HG03442 (cell line): ENCODE measurements around the gene COMMD1.
A peak's percentile ranks its signal among the peaks of the same experiment; 100 is the strongest.
"Not testable (repeated sequence)": the region's sequence is repeated elsewhere in the genome, so short reads cannot be mapped to it uniquely, and the experiment has no call there.

Experiments used
- ATAC-seq: cut with Tn5 transposase; IDR thresholded peaks from one replicate; pipeline ENCODE4 v1.9.1; 2021; ENCODE audit warnings: mild to moderate bottlenecking, moderate library complexity; ENCODE audit not compliant: unreplicated experiment

The COMMD1 gene

GRCh38 chr2:61905372-61906185 is at the start of gene COMMD1:
Gene COMMD1, plus strand, starts transcription at chr2:61905674. Its CDS starts 5 bp downstream, at chr2:61905679.
- ATAC-seq: peak; percentile 98

DNA sequence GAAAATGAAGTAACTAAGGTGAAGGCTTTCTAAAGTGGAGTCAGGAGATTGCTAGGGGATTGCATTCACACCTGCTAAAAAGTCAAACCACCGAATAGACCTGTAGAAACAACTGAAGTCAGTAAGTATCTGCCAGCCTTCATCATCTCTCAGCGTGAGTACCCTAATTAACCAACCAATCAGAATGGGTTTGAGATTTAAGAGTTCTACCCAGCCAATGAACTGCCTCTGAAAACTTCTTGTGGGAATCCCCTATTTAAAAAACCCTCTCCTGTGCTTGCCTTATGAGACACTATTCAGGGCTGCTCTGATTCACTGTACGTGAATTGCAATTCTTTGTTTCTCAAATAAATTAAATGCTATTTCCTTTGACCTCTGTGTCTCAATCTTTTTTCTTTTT is 48.2 kb upstream of the COMMD1 start:
- no peak for ATAC-seq

DNA sequence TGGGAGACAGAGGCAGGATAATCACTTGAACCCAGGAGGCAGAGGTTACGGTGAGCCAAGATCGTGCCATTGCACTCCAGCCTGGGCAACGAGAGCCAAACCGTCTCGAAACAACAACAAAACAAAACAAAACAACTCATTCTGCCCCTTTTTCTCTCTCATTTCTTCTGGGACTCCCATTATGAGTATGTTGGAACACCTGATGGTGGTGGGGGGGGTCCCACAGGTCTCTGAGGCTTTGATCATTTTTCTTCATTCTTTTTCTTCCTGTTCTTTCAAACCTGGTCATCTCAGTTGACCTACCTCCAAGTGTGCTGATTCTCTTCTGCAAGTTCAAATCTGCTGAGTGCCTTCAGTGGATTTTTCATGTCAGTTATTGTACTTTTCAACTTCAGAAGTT is 43.4 kb upstream of the COMMD1 start:
- ATAC-seq: no peak

DNA sequence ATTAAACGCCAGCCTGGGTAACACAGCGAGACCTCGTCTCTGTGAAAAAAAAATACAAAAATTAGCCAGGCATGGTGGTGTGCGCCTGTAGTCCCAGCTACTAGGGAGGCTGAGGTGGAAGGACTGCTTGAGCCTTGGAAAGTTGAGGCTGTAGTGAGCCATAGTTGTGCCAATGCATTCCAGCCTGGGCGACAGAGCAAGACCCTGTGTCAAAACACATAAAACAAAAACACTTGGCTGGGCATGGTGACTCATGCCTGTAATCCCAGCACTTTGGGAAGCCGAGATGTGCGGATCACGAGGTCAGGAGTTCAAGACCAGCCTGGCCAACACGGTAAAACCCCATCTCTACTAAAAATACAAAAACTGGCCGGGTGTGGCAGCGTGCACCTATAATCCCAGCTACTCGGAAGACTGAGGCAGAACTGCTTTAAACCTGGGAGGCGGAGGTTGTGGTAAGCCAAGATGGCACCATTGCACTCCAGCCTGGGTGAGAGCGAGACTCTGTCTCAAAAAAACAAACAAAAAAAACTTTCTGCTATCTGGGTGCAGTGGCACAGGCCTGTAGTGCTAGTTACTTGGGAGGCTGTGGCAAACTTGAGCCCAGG is 38.9 kb upstream of the COMMD1 start:
- not testable (repeated sequence) for ATAC-seq

DNA sequence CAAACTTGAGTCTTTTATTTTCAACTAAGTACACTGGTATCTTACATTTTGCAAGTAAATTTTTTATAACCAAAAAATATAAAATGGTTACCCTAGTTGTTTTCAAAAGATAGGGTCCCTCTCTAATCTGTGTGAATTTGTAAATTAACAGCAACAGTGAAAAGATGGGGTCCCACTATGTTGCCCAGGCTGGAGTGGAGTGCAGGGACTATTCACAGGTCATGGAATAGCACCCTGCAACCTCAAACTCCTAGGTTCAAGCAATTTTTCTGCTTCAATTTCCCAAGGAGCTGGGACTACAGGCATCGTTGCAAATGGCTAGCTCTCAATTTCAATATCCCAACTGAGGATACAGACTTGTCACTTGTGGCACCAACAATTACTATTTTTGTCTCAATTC is 29.1 kb upstream of the COMMD1 start:
- no peak for ATAC-seq

- ATAC-seq: no peak
These were observed 27.8 kb upstream of the COMMD1 start for GRCh38 chr2:61877571-61878245.

DNA sequence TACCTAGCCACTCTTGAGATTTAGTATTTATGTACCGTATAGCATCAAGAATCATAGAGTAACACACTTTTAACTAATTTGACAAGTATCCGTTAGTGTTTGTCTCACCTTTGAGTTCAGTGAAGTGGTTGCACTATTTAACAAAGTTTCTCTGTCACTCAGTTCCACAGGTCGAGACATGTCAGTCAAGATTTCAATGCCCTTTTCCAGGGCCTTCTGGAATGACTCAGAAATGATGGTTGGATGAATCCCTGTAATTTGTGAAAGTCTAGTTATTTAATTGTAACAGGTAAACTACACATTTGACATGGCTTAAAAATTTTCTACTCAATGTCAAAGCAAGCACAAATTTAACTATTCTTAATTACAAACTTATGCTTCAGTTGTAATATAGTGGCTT is 26.7 kb upstream of the COMMD1 start:
- no peak for ATAC-seq

DNA sequence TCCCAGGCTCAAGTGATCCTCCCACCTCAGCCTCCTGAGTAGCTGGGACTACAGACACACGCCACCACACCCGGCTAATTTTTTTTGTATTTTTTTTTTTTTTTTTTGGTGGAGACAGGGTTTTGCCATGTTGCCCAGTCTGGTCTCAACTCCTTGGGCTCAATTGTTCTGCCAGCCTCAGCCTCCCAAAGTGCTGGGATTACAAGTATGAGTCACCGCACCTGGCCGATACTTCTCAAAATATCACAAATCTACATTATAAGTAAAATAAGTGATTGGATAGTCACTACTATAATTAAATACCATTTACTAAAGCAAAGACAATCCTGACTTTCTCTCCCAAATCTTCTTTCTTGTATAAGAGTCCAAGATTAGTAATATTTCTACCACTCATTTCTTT is 26.1 kb upstream of the COMMD1 start:
- not testable (repeated sequence) for ATAC-seq

DNA sequence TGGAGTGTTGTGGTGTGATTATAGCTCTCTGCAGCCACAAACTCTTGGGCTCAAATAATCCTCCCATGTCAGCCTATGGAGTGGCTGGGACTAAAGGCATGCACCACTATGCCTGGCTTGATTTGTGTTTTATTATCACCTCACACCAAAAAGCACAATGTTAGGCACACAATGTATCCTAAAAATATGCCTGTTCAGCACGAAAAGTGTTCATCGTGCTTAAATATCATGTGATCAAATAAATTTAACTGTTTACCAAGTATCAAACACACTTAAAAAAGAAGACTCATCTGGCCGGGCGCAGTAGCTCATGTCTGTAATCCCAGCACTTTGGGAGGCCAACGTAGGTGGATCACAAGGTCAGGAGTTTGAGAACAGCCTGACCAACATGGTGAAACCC is 22.6 kb upstream of the COMMD1 start:
- no peak for ATAC-seq

- ATAC-seq: no peak
These were observed 19.4 kb upstream of the COMMD1 start for GRCh38 chr2:61885896-61886603.

DNA sequence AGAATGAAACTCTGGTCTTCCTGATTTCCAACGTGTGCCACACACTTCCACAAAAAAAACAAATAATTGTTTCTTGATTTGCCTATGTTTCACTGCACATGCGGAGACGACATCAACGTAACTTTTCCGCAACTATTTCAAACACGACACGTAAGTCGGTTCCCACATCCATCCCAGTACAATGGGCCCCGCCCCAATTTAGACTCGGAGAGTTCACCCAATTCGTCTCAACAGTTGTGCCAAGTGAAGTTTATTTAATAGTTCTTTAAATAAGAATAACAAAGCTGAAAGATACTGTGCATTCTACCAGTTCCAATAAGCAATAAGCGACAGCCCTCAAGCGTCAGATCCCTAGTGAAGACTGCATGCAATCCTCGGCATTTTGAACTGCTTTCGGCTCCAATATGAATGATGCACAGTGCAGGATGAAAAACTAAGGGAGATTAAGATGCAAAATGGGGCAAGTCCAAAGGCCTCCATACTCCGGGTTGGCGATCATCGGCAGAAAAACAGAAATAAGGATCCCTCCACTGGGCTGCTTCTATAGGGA is 17.7 kb upstream of the COMMD1 start:
- ATAC-seq: no peak

GRCh38 chr2:61888267-61889055 is 17.0 kb upstream of the COMMD1 start, which contains the start of gene CCT4:
Gene CCT4, minus strand, starts transcription at chr2:61888656. Its CDS starts 149 bp downstream, at chr2:61888507.
- ATAC-seq: peak; percentile 77

DNA sequence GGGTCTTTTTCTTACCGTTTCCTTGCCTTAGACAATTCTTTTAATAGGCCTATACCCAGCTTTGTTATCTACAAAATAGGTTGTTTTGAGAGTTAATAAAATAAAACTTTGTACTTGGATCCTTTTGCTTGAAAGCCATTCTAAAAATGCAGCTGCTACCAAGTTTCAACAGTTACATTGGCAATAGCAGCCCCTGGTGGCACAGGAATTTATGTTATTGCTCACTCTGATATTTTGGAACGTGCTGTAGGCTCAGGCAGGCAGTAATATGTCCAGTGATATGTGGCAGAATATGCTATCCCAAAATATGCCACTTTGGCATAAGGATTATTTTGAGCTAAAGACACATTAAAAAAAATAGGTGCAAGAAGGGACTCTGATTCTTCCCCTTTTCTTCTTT is 6.7 kb upstream of the COMMD1 start:
- ATAC-seq: no peak

DNA sequence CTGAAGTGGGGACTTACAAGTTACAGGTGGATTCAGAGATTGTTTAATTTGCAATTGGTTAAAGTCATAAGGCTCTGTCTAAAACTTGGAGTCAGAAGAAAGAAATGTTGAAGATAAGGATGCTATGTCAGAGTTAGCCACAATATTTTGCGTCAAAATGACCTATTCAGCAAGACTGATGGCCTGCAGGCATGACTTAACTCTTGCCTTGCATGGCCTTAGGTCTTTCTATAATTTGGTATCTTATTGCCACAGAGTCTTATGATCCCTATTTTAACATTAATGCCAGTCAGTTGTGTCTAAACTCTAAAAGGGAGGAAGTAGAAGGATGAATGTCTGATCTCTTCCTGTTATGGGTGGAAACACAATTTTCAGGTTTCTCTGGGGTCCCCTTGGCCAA is 5.2 kb upstream of the COMMD1 start:
- ATAC-seq: no peak

GRCh38 chr2:61906186-61906470 is 654 bp downstream of the COMMD1 start:
- ATAC-seq: peak; percentile 7

DNA sequence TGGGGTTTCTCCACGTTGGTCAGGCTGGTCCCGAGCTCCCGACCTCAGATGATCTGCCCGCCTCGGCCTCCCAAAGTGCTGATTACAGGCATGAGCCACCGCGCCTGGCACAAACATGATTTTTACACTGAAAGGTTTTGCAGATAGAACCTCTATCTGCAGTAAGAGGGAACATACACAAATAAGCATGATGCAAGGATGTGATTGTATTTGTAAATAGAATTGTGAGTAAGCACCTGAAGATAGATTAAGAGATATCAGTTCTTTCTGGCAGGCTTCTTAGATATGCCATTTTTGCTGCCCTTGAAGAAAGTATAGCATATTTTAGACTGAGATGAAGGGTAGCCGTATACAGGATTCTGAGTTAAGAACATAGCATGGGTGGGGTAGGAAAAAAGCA is 3.6 kb downstream of the COMMD1 start:
- ATAC-seq: no peak

DNA sequence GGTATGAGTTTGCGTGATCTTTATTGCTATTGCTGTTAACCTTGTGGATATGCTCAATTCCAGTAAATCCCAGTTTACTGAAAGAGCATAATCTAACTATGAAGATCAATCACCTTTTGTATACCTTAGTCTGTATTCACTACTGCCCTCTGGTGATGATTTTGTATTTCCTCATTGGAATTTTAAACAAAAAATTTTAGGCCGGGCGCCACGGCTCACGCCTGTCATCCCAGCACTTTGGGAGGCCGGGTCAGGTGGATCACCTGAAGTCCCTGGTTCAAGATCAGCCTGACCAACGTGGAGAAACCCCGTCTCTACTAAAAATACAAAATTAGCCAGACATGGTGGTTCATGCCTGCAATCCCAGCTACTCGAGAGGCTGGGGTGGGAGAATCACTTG is 5.1 kb downstream of the COMMD1 start:
- ATAC-seq: no peak

GRCh38 chr2:61911510-61911909 is 6.0 kb downstream of the COMMD1 start:
- ATAC-seq: no peak

DNA sequence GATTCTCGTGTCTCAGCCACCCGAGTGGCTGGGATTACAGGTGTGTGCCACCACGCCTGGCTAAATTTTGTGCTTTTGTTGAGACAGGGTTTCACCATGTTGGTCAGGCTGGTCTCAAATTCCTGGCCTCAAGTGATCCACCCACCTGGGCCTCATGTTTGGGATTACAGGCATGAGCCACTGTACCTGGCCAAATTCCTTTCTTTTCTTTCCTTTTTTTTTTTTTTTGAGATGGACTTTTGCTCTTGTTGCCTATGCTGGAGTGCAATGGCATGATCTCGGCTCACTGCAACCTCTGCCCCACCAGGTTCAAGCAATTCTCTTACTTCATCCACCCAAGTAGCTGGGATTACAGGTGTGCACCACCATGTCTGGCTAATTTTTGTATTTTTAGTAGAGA is 9.3 kb downstream of the COMMD1 start:
- not testable (repeated sequence) for ATAC-seq

DNA sequence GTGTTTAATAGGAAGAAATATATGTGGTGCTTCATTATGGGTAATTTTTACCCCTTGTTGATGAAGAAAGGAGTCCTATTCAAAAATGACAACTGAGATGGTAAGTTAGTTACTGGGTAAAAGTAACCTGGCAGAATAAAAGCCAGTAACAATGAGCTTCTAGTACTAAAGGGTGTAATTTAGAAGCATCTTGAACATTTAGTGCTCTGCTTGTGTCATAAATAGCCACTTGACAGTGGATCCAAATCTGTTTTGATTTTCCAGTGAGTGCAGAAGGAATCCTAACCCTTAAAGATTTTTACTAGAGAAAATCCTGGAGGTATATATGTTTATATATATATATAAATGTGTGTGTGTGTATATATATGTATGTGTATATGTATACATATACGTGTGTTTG is 15.1 kb downstream of the COMMD1 start:
- no peak for ATAC-seq
